CD4-positive, alpha-beta T cell treated with Interleukin-4 for 1 hour (primary cell): Measurements from ENCODE around the gene MT1X.
A peak's percentile ranks its signal among the peaks of the same experiment; 100 is the strongest.
"Not testable (repeated sequence)": the region's sequence is repeated elsewhere in the genome, so short reads cannot be mapped to it uniquely, and the experiment has no call there.

Experiments used
- DNase-seq, 2 donors: peaks; one replicate each; pipeline ENCODE4 v3.0.0-alpha.2; 2020 to 2022

The MT1X gene

GRCh38 chr16:56657555-56658326 lies 24.5 kb upstream of the MT1X start, which contains the start of gene MT1F:
MT1F (plus strand) TSS chr16:56657959; CDS start chr16:56658059, 100 bp downstream.
- DNase-seq = peak; percentile 56 to 74

GRCh38 chr16:56658327-56658875 lies 23.9 kb upstream of the MT1X start:
- no peak for DNase-seq

- DNase-seq = peak in 1 of 2 donors; percentile 25
Observed at GRCh38 chr16:56662357-56663354, 19.6 kb upstream of the MT1X start.

GRCh38 chr16:56664506-56664905 lies 17.8 kb upstream of the MT1X start:
- no peak for DNase-seq

- DNase-seq = not testable (repeated sequence)
Observed at GRCh38 chr16:56665286-56666261, 16.7 kb upstream of the MT1X start.

GRCh38 chr16:56667581-56668571 lies 14.4 kb upstream of the MT1X start, which contains the start of gene MT1G:
MT1G (minus strand) TSS chr16:56668065; CDS start chr16:56667993, 72 bp downstream.
- no peak for DNase-seq

GRCh38 chr16:56669005-56669839 lies 13.0 kb upstream of the MT1X start, which contains the start of gene MT1H:
MT1H (plus strand) TSS chr16:56669814; CDS start chr16:56669885, 71 bp downstream.
- no peak for DNase-seq

GRCh38 chr16:56669840-56670619 lies 12.2 kb upstream of the MT1X start:
- no peak for DNase-seq

- no peak for DNase-seq
Observed at GRCh38 chr16:56670620-56670934, 11.7 kb upstream of the MT1X start.

- not testable (repeated sequence) for DNase-seq
Observed at GRCh38 chr16:56671691-56672090, 10.6 kb upstream of the MT1X start.

- DNase-seq = not testable (repeated sequence)
Observed at GRCh38 chr16:56672171-56672570, 10.1 kb upstream of the MT1X start.

- DNase-seq = no peak
Observed at GRCh38 chr16:56672761-56673536, 9.3 kb upstream of the MT1X start.

GRCh38 chr16:56673921-56674320 lies 8.3 kb upstream of the MT1X start:
- peak; percentile 23 to 30 for DNase-seq

GRCh38 chr16:56674570-56674969 lies 7.7 kb upstream of the MT1X start:
- not testable (repeated sequence) for DNase-seq

GRCh38 chr16:56675685-56676210 lies 6.5 kb upstream of the MT1X start:
- peak; percentile 26 to 30 for DNase-seq

GRCh38 chr16:56677474-56677873 lies 4.8 kb upstream of the MT1X start:
- DNase-seq = no peak

- DNase-seq = no peak
Observed at GRCh38 chr16:56679078-56679730, 3.1 kb upstream of the MT1X start.
